ENCODE results near the gene VWF.

DNA sequence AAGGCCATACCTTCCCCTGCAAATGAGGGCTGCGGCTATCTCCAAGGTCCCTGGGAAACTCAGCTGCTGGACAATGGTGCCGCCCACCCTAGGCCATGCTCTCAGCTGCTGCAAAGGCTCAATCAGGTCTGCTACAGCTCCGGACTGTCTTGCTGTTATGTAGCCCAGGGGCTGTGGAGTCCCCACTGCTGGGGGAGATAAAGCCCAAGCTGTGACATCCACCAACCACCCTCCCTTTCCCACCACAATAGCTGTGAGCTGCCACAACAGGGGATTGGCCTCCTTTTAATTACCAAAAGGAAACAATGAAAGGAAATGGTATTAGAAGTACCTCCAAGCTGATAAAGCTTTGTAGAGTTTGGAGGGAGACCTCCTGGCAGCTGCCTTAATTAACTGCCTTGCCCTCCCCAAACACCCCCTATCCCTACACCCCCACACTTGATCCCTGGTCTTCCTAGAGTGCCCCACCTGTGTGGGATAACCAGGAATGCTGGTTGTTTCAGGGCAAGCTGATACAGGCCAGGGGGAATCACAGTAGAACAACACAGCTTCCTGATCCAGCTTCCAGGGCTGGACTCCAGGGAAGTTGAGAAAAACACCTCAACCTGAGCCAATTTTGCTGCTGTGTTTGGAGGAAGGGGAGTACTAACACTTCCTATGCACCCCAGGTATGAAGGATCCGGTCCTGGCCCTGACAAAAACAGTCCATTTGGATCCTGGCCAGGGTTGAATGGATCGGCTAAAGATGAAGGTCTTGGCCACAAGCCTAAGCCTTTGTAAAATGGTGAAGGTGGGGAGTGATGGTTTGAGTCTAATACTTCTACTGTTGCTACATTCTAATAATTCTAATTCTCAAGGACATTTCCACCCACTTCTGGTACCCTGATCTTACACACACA, at the start of gene VWF:
- TF ChIP-seq MZF1 (CRISPR knock-in tag; IDR thresholded peaks at IDR 0.05; ENCODE audit: borderline replicate concordance) (no peak), YEATS2 (CRISPR knock-in tag; IDR thresholded peaks at IDR 0.05; ENCODE audit: borderline replicate concordance) (no peak), HDAC2 (CRISPR knock-in tag; IDR thresholded peaks at IDR 0.05) (no peak), ZNF775 (CRISPR knock-in tag; IDR thresholded peaks at IDR 0.05; ENCODE audit: borderline replicate concordance) (no peak), ZNF512B (CRISPR knock-in tag; IDR thresholded peaks at IDR 0.05; ENCODE audit: borderline replicate concordance) (no peak), BRCA1 (CRISPR knock-in tag; IDR thresholded peaks at IDR 0.05) (no peak)
- TF ChIP-seq, protein P1, sequence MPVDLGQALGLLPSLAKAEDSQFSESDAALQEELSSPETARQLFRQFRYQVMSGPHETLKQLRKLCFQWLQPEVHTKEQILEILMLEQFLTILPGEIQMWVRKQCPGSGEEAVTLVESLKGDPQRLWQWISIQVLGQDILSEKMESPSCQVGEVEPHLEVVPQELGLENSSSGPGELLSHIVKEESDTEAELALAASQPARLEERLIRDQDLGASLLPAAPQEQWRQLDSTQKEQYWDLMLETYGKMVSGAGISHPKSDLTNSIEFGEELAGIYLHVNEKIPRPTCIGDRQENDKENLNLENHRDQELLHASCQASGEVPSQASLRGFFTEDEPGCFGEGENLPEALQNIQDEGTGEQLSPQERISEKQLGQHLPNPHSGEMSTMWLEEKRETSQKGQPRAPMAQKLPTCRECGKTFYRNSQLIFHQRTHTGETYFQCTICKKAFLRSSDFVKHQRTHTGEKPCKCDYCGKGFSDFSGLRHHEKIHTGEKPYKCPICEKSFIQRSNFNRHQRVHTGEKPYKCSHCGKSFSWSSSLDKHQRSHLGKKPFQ (CRISPR knock-in tag; IDR thresholded peaks at IDR 0.05; ENCODE audit: insufficient replicate concordance): no peak

Measured in HepG2 (cell line).